GM23338 (cell line): Measurements from ENCODE around the gene ABHD10. TPM values are rescaled to one million over a fixed set of nuclear protein-coding genes. Genes with fewer than 3 reads are reported as not detected.

Source experiments
- ATAC-seq: fragments of 200-7000 bp; cut with Tn5 transposase; 3 replicates; pipeline ENCODE4 v1.9.1; 2020
- DNase-seq: peaks from one replicate; pipeline ENCODE4 v3.0.0-alpha.2; 2015; ENCODE audit warnings: low spot score
- H2AFZ ChIP-seq: fragments of 200-600 bp; sonication (generic); 2 replicates; pipeline ENCODE4 v1.8.0; 2016; ENCODE audit warnings: antibody characterized with exemption, mild to moderate bottlenecking, moderate library complexity
- H3F3A ChIP-seq: fragments of 200-600 bp; sonication (generic); replicated peaks from 2 replicates; pipeline ENCODE4 v1.8.0; 2017; ENCODE audit warnings: antibody characterized with exemption, mixed run types, low read depth
- H3K27ac ChIP-seq: fragments of 200-600 bp; sonication (generic); 2 replicates; pipeline ENCODE4 v1.6.1; 2016; ENCODE audit warnings: low read depth
- H3K27me3 ChIP-seq: fragments of 200-600 bp; sonication (generic); 2 replicates; pipeline ENCODE4 v1.8.0; 2016; ENCODE audit warnings: mild to moderate bottlenecking, mixed run types, moderate library complexity; ENCODE audit not compliant: insufficient read depth
- H3K36me3 ChIP-seq: fragments of 200-600 bp; sonication (generic); 2 replicates; pipeline ENCODE4 v1.8.0; 2016; ENCODE audit warnings: mild to moderate bottlenecking; ENCODE audit not compliant: insufficient read depth
- H3K4me1 ChIP-seq: fragments of 200-600 bp; sonication (generic); 2 replicates; pipeline ENCODE4 v1.8.0; 2016; ENCODE audit warnings: mild to moderate bottlenecking, moderate library complexity; ENCODE audit not compliant: insufficient read depth
- H3K4me2 ChIP-seq: fragments of 200-600 bp; sonication (generic); 2 replicates; pipeline ENCODE4 v1.7.1; 2017; ENCODE audit warnings: mixed run types
- H3K4me3 ChIP-seq: fragments of 200-600 bp; sonication (generic); 2 replicates; pipeline ENCODE4 v1.6.1; 2016; ENCODE audit warnings: mixed run types
- H3K79me2 ChIP-seq: fragments of 200-600 bp; sonication (generic); replicated peaks from 2 replicates; pipeline ENCODE4 v1.8.0; 2017; ENCODE audit warnings: mild to moderate bottlenecking; ENCODE audit not compliant: insufficient read depth
- H3K9me2 ChIP-seq: fragments of 200-600 bp; sonication (generic); 2 replicates; pipeline ENCODE4 v1.8.0; 2017; ENCODE audit not compliant: insufficient read depth
- H4K20me1 ChIP-seq: fragments of 200-600 bp; sonication (generic); replicated peaks from 2 replicates; pipeline ENCODE4 v1.8.0; 2017; ENCODE audit warnings: mild to moderate bottlenecking; ENCODE audit not compliant: insufficient read depth
- H3K27ac Mint-ChIP-seq: 2 replicates; pipeline ENCODE4 v1.8.0; 2020; ENCODE audit warnings: inconsistent platforms, mild to moderate bottlenecking, moderate library complexity, mixed read lengths
- H3K27me3 Mint-ChIP-seq: 3 replicates; pipeline ENCODE4 v1.8.0; 2022; ENCODE audit warnings: low read depth, mild to moderate bottlenecking, moderate library complexity, mixed read lengths, inconsistent platforms; ENCODE audit not compliant: insufficient read depth, poor library complexity
- H3K36me3 Mint-ChIP-seq: 3 replicates; pipeline ENCODE4 v1.8.0; 2021; ENCODE audit warnings: low read depth, mild to moderate bottlenecking, inconsistent platforms, moderate library complexity, mixed read lengths
- H3K4me1 Mint-ChIP-seq: 3 replicates; pipeline ENCODE4 v1.8.0; 2020; ENCODE audit warnings: mild to moderate bottlenecking, inconsistent platforms, mixed read lengths
- H3K4me3 Mint-ChIP-seq: 3 replicates; pipeline ENCODE4 v1.8.0; 2021; ENCODE audit warnings: moderate library complexity, mild to moderate bottlenecking, inconsistent platforms, mixed read lengths
- H3K9me3 Mint-ChIP-seq: 3 replicates; pipeline ENCODE4 v1.8.0; 2020; ENCODE audit warnings: moderate library complexity, mild to moderate bottlenecking, inconsistent platforms, mixed read lengths
- CREB1 ChIP-seq: fragments of 250-450 bp; sonication (Bioruptor Pico); IDR thresholded peaks from 2 replicates; pipeline ENCODE4 v1.5.0; 2020; ENCODE audit warnings: low read depth, mild to moderate bottlenecking, moderate library complexity
- CTCF ChIP-seq, 2 experiments: fragments of 200-600 bp in 1 of 2; sonication (generic) in 1 of 2; conservative IDR thresholded peaks; 2 replicates each; pipeline versions ENCODE4 v1.5.1 to v1.6.1; 2016 to 2017; ENCODE audit warnings: antibody characterized with exemption in 2 of 2, low read depth in 2 of 2, mild to moderate bottlenecking in 2 of 2, moderate library complexity in 1 of 2
- ETS1 ChIP-seq: IDR thresholded peaks from 2 replicates; pipeline ENCODE4 v1.6.1; 2016; ENCODE audit warnings: antibody characterized with exemption
- EZH2 ChIP-seq: fragments of 200-600 bp; sonication (generic); IDR thresholded peaks from one replicate; pipeline ENCODE4 v1.8.0; 2017; ENCODE audit warnings: antibody characterized with exemption, mild to moderate bottlenecking, low read depth; ENCODE audit not compliant: unreplicated experiment
- EZH2phosphoT487 ChIP-seq: fragments of 200-600 bp; sonication (generic); IDR thresholded peaks from one replicate; pipeline ENCODE4 v1.8.1; 2018; ENCODE audit warnings: antibody characterized with exemption; ENCODE audit not compliant: unreplicated experiment
- JUNB ChIP-seq: IDR thresholded peaks from one replicate; pipeline ENCODE4 v1.6.1; 2016; ENCODE audit warnings: antibody characterized with exemption; ENCODE audit not compliant: unreplicated experiment
- NANOG ChIP-seq: IDR thresholded peaks from 2 replicates; pipeline ENCODE4 v1.6.1; 2016; ENCODE audit warnings: antibody characterized with exemption, borderline replicate concordance
- POLR2AphosphoS5 ChIP-seq: IDR thresholded peaks from 2 replicates; pipeline ENCODE4 v1.6.1; 2016; ENCODE audit warnings: antibody characterized with exemption, low read depth
- REST ChIP-seq: IDR thresholded peaks from one replicate; pipeline ENCODE4 v1.6.1; 2018; ENCODE audit warnings: antibody characterized with exemption; ENCODE audit not compliant: unreplicated experiment
- STAT1 ChIP-seq: IDR thresholded peaks from one replicate; pipeline ENCODE4 v1.6.1; 2016; ENCODE audit warnings: antibody characterized with exemption; ENCODE audit not compliant: unreplicated experiment
- ZNF114 ChIP-seq: fragments of 250-450 bp; sonication (Bioruptor Pico); IDR thresholded peaks from 2 replicates; pipeline ENCODE4 v1.5.0; 2020; ENCODE audit warnings: mild to moderate bottlenecking, moderate library complexity
- ZNF331 ChIP-seq: fragments of 250-450 bp; sonication (Bioruptor Pico); IDR thresholded peaks from 2 replicates; pipeline ENCODE4 v1.5.0; 2020; ENCODE audit warnings: low read depth, mild to moderate bottlenecking, moderate library complexity
- ZNF462 ChIP-seq: fragments of 250-450 bp; sonication (Bioruptor Pico); IDR thresholded peaks from 2 replicates; pipeline ENCODE4 v1.5.0; 2020; ENCODE audit warnings: mild to moderate bottlenecking, moderate library complexity
- polyA plus RNA-seq: library from polyadenylated mRNA; unstranded; fragments of >200 nt; fragmentation: Nextera tagmentation; extraction: Ambion mirVana; gene quantifications from 2 replicates; pipeline ENCODE4 v1.2.1, GENCODE V29; 2016
- total RNA-seq: library from RNA; depleted of rRNA; stranded (reverse); fragments of >200 nt; shearing (Covaris generic); gene quantifications from 2 replicates; pipeline ENCODE4 v1.2.3, GENCODE V29; 2014

ABHD10 gene
- total and polyA plus RNA-seq, 2 experiments from 2014 or later: 16.9 to 28.0 TPM

- DNase-seq (no peak), ATAC-seq (no peak)
- Histone ChIP-seq H3K4me2 (no peak overlapping the region), H4K20me1 (no peaks in the 10 kb centered on the region), H3K4me3 (no peak overlapping the region), H3K27me3 (no peaks in the 10 kb centered on the region), H2AFZ (no peak overlapping the region), H3K4me1 (peaks cover 7% of the 10 kb centered on the region), H3K36me3 (no peaks in the 10 kb centered on the region), H3K9me2 (no peaks in the 10 kb centered on the region), H3K27ac (no peak overlapping the region), H3K79me2 (no peaks in the 10 kb centered on the region), H3F3A (no peaks in the 10 kb centered on the region)
- H3K27ac Mint-ChIP-seq: no peak overlapping the region
- H3K36me3 Mint-ChIP-seq: peaks cover 4% of the 10 kb centered on the region; the same call in 1 of the 3 replicates
- no peak overlapping the region for H3K4me3 Mint-ChIP-seq
- H3K27me3 Mint-ChIP-seq: peaks cover 2% of the 10 kb centered on the region
- no peak for TF ChIP-seq CREB1 (CRISPR knock-in tag)
- TF ChIP-seq EZH2: no peak
- TF ChIP-seq ZNF462 (CRISPR knock-in tag): no peak
- TF ChIP-seq CTCF (conservative IDR thresholded peaks at IDR 0.05; ENCODE audit: low read depth in 2 of 2): no peak
- no peak for TF ChIP-seq ZNF114 (CRISPR knock-in tag)
- no peak for TF ChIP-seq POLR2AphosphoS5
- TF ChIP-seq STAT1: no peak
- no peak for TF ChIP-seq ZNF331 (CRISPR knock-in tag)
- TF ChIP-seq JUNB: no peak
- TF ChIP-seq REST: no peak
- TF ChIP-seq NANOG: no peak
- no peak for TF ChIP-seq ETS1
- TF ChIP-seq EZH2phosphoT487: no peak
- peaks cover 15% of the 10 kb centered on the region for H3K4me1 Mint-ChIP-seq
- H3K9me3 Mint-ChIP-seq: no peaks in the 10 kb centered on the region
These were observed 13.3 kb upstream of the ABHD10 start for GRCh38 chr3:111965484-111965883.
